Activated CD4-positive, alpha-beta memory T cell treated with anti-CD3 and anti-CD28 coated beads, Interleukin-2, amount 10 ng/mL, durations not matched to agents 7 days and 5 days (primary cell): ENCODE data around the gene MYLK4. TPM values are rescaled to one million over a fixed set of nuclear protein-coding genes. Genes with fewer than 3 reads are reported as not detected.

Experiments
- CTCF ChIA-PET: fragments of 350-600 bp; sonication (Branson Sonifier 250); formaldehyde crosslinking; loops from one replicate; lab custom pipeline; 2021; ENCODE audit warnings: antibody characterized with exemption, inconsistent platforms; lab: Charles Lee
- POLR2A ChIA-PET: fragments of 350-600 bp; sonication (Branson Sonifier 250); formaldehyde crosslinking; loops from one replicate; lab custom pipeline; 2021; ENCODE audit warnings: antibody characterized with exemption; lab: Charles Lee
- DNase-seq: peaks from one replicate; pipeline ENCODE4 v3.0.0-alpha.2; 2020
- H3K27ac Mint-ChIP-seq: one replicate; pipeline ENCODE4 v1.8.0; 2021; ENCODE audit warnings: mild to moderate bottlenecking, mixed read lengths
- H3K27me3 Mint-ChIP-seq: one replicate; pipeline ENCODE4 v1.8.0; 2021; ENCODE audit warnings: mixed read lengths
- H3K36me3 Mint-ChIP-seq: one replicate; pipeline ENCODE4 v1.8.0; 2021; ENCODE audit warnings: low read depth, mixed read lengths
- H3K4me1 Mint-ChIP-seq: one replicate; pipeline ENCODE4 v1.8.0; 2021; ENCODE audit warnings: mixed read lengths
- H3K4me3 Mint-ChIP-seq: one replicate; pipeline ENCODE4 v1.8.0; 2021; ENCODE audit warnings: mild to moderate bottlenecking, mixed read lengths
- H3K9me3 Mint-ChIP-seq: one replicate; pipeline ENCODE4 v1.8.0; 2021; ENCODE audit warnings: mixed read lengths
- total RNA-seq, 2 experiments: library from RNA; stranded (reverse); gene quantifications; one replicate each; pipeline ENCODE4 v1.2.3, GENCODE V29; 2021

The MYLK4 gene
- total RNA-seq, 2 experiments from 2014 or later = 0.15 to 0.28 TPM

- no peaks in the 10 kb centered on the region for H3K36me3 Mint-ChIP-seq
- peaks cover 50% of the 10 kb centered on the region for H3K27me3 Mint-ChIP-seq
- no peak overlapping the region for H3K27ac Mint-ChIP-seq
- H3K4me3 Mint-ChIP-seq = no peak overlapping the region
- no peaks in the 10 kb centered on the region for H3K4me1 Mint-ChIP-seq
- peaks cover 7% of the 10 kb centered on the region for H3K9me3 Mint-ChIP-seq
- CTCF ChIA-PET = no interaction called here
- POLR2A ChIA-PET = no interaction called here
- no peak for DNase-seq
These were observed 135.5 kb downstream of the MYLK4 start for GRCh38 chr6:2615251-2615650.

GRCh38 chr6:2614846-2615245 lies 135.9 kb downstream of the MYLK4 start:
- peaks cover 7% of the 10 kb centered on the region for H3K9me3 Mint-ChIP-seq
- CTCF ChIA-PET = no interaction called here
- no peak overlapping the region for H3K4me3 Mint-ChIP-seq
- no peaks in the 10 kb centered on the region for H3K4me1 Mint-ChIP-seq
- H3K27me3 Mint-ChIP-seq = peaks cover 54% of the 10 kb centered on the region
- H3K27ac Mint-ChIP-seq = no peak overlapping the region
- DNase-seq = no peak
- POLR2A ChIA-PET = no interaction called here
- no peaks in the 10 kb centered on the region for H3K36me3 Mint-ChIP-seq

- Mint-ChIP-seq H3K4me1 (no peaks in the 10 kb centered on the region), H3K36me3 (no peaks in the 10 kb centered on the region), H3K27ac (no peak overlapping the region), H3K9me3 (peaks cover 7% of the 10 kb centered on the region), H3K27me3 (peaks cover 52% of the 10 kb centered on the region), H3K4me3 (no peak overlapping the region)
- ChIA-PET POLR2A (no interaction called here), CTCF (interaction anchor here (0.8 kb wide), 1 partner anchor 20 kb away, joined by 3 read pairs; no protein-coding TSS in a partner anchor)
- no peak for DNase-seq
These were observed 136.6 kb downstream of the MYLK4 start for GRCh38 chr6:2614155-2614554.

Other genes with a start within 250 kb of the MYLK4 start
- gene WRNIP1, start 14.5 kb upstream of the MYLK4 start, total RNA-seq = 10 to 100 TPM; 39.6 to 42.1 TPM
- gene SERPINB1, start 90.9 kb upstream of the MYLK4 start, total RNA-seq = 10 to 100 TPM; 85.0 to 86.5 TPM
- gene SERPINB9, start 152.4 kb upstream of the MYLK4 start, total RNA-seq = 10 to 100 TPM; 50.0 to 51.3 TPM
- gene SERPINB6, start 220.6 kb upstream of the MYLK4 start, total RNA-seq = 10 to 100 TPM; 19.8 to 20.1 TPM
- 10 to 100 TPM; 37.7 to 38.4 TPM for gene NQO2, start 249.0 kb upstream of the MYLK4 start, total RNA-seq